ENCODE measurements around the gene TFE3. TPM values are rescaled to one million over a fixed set of nuclear protein-coding genes. Genes with fewer than 3 reads are reported as not detected.

Gene TFE3
- total and polyA plus RNA-seq, 8 donors = 13.0 to 42.2 (median 27.6) TPM

GRCh38 chrX:49039598-49040375 is 3.4 kb downstream of the TFE3 start:
- Histone ChIP-seq H3K4me3 (peak overlapping the region; percentile 25 to 67 (median 60)), H3K36me3 (peaks cover 16 to 43% (median 38%) of the 10 kb centered on the region in 4 donors), H3K27me3 (no peaks in the 10 kb centered on the region), H3K9me3 (no peaks in the 10 kb centered on the region), H3K4me1 (peaks cover 0 to 38% (median 20%) of the 10 kb centered on the region in 4 donors), H3K27ac (peak overlapping the region; percentile 41 to 97 (median 96))
- TF ChIP-seq CTCF (IDR thresholded peaks at IDR 0.05) (no peak), EP300 (IDR thresholded peaks at IDR 0.05) (no peak), POLR2A (IDR thresholded peaks at IDR 0.05) (no peak), POLR2AphosphoS5 (IDR thresholded peaks at IDR 0.05) (no peak)
- WGBS, 5 donors = 4 to 45% (median 12%) methylated on average over 3 to 9 of the region's 9 CpGs
- intact Hi-C loops (cut with DNase I; ENCODE audit: low total_unique reads) = no loop called here
- peak; percentile 53 to 87 for DNase-seq

GRCh38 chrX:49037883-49038475 is 5.2 kb downstream of the TFE3 start:
- H3K9me3 ChIP-seq = no peaks in the 10 kb centered on the region
- no peak overlapping the region for H3K4me3 ChIP-seq
- peaks cover 0 to 53% (median 24%) of the 10 kb centered on the region in 4 donors for H3K4me1 ChIP-seq
- H3K36me3 ChIP-seq = peaks cover 22 to 61% (median 55%) of the 10 kb centered on the region in 4 donors
- WGBS, 5 donors = 85 to 95% (median 90%) methylated on average over 8 to 15 of the region's 15 CpGs
- TF ChIP-seq POLR2A (IDR thresholded peaks at IDR 0.05) (no peak), CTCF (IDR thresholded peaks at IDR 0.05) (no peak), EP300 (IDR thresholded peaks at IDR 0.05) (no peak), POLR2AphosphoS5 (IDR thresholded peaks at IDR 0.05) (no peak)
- peak overlapping the region in 2 of 5 donors; percentile 96 to 97 for H3K27ac ChIP-seq
- no peaks in the 10 kb centered on the region for H3K27me3 ChIP-seq
- no peak for DNase-seq
- intact Hi-C loops (cut with DNase I; ENCODE audit: low total_unique reads) = no loop called here

GRCh38 chrX:49030283-49030682 is 12.9 kb downstream of the TFE3 start:
- no peaks in the 10 kb centered on the region for H3K27me3 ChIP-seq
- no peak overlapping the region for H3K27ac ChIP-seq
- H3K4me3 ChIP-seq = no peak overlapping the region
- TF ChIP-seq EP300 (IDR thresholded peaks at IDR 0.05) (no peak), CTCF (IDR thresholded peaks at IDR 0.05) (no peak), POLR2AphosphoS5 (IDR thresholded peaks at IDR 0.05) (no peak), POLR2A (IDR thresholded peaks at IDR 0.05) (no peak)
- no peak for DNase-seq
- intact Hi-C loops (cut with DNase I; ENCODE audit: low total_unique reads) = no loop called here
- WGBS, 5 donors = 68 to 84% (median 80%) methylated on average over 2 to 6 of the region's 6 CpGs
- peaks cover 12 to 62% (median 51%) of the 10 kb centered on the region in 4 donors for H3K36me3 ChIP-seq
- H3K4me1 ChIP-seq = peaks cover 0 to 15% (median 6%) of the 10 kb centered on the region in 4 donors
- no peaks in the 10 kb centered on the region for H3K9me3 ChIP-seq

- no peak for TF ChIP-seq CTCF (IDR thresholded peaks at IDR 0.05)
- Histone ChIP-seq H3K27me3 (no peaks in the 10 kb centered on the region), H3K27ac (peak overlapping the region in 1 of 5 donors; percentile 5), H3K4me3 (no peak overlapping the region), H3K4me1 (peaks cover 0 to 15% (median 6%) of the 10 kb centered on the region in 4 donors), H3K9me3 (peaks cover 0 to under 1% (median 0%) of the 10 kb centered on the region in 4 donors), H3K36me3 (peaks cover 12 to 62% (median 51%) of the 10 kb centered on the region in 4 donors)
- DNase-seq = peak in 1 of 2 donors; percentile 54
- 70 to 100% (median 80%) methylated on average over 1 to 6 of the region's 6 CpGs for WGBS, 5 donors
- intact Hi-C loops (cut with DNase I; ENCODE audit: low total_unique reads) = no loop called here
Measured at GRCh38 chrX:49029876-49030275, 13.3 kb downstream of the TFE3 start.
